Activated naive CD4-positive, alpha-beta T cell treated with anti-CD3 and anti-CD28 coated beads, Interleukin-2, amount 50 U/mL, for 72 hours (primary cell): ENCODE measurements around the gene MICALL1. TPM values are rescaled to one million over a fixed set of nuclear protein-coding genes. Genes with fewer than 3 reads are reported as not detected.

ENCODE experiments used
- ATAC-seq, 2 donors: fragments of 150-1000 bp; cut with Tn5 transposase; 2 replicates each; pipeline ENCODE4 v1.10.0; 2021; ENCODE audit warnings: mild to moderate bottlenecking in 2 of 2, moderate library complexity in 2 of 2
- DNase-seq, 2 donors: peaks; one replicate each; pipeline ENCODE4 v3.0.0; 2021 to 2022; ENCODE audit warnings: low spot score in 2 of 2
- H3K27ac Mint-ChIP-seq, 2 donors: one replicate each; pipeline ENCODE4 v1.8.0; 2022; ENCODE audit warnings: mild to moderate bottlenecking in 2 of 2, mixed read lengths in 2 of 2
- H3K36me3 Mint-ChIP-seq, 2 donors: one replicate each; pipeline ENCODE4 v1.8.0; 2022; ENCODE audit warnings: mixed read lengths in 2 of 2
- H3K9me3 Mint-ChIP-seq, 2 donors: one replicate each; pipeline ENCODE4 v1.8.0; 2022; ENCODE audit warnings: mixed read lengths in 2 of 2
- total RNA-seq, 2 donors: library from RNA; stranded (reverse); gene quantifications; one replicate each; pipeline ENCODE4 v1.2.3, GENCODE V29; 2022

MICALL1 gene, protein sequence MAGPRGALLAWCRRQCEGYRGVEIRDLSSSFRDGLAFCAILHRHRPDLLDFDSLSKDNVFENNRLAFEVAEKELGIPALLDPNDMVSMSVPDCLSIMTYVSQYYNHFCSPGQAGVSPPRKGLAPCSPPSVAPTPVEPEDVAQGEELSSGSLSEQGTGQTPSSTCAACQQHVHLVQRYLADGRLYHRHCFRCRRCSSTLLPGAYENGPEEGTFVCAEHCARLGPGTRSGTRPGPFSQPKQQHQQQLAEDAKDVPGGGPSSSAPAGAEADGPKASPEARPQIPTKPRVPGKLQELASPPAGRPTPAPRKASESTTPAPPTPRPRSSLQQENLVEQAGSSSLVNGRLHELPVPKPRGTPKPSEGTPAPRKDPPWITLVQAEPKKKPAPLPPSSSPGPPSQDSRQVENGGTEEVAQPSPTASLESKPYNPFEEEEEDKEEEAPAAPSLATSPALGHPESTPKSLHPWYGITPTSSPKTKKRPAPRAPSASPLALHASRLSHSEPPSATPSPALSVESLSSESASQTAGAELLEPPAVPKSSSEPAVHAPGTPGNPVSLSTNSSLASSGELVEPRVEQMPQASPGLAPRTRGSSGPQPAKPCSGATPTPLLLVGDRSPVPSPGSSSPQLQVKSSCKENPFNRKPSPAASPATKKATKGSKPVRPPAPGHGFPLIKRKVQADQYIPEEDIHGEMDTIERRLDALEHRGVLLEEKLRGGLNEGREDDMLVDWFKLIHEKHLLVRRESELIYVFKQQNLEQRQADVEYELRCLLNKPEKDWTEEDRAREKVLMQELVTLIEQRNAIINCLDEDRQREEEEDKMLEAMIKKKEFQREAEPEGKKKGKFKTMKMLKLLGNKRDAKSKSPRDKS
- total RNA-seq, result 10 to 100 TPM; 13.9 to 16.5 TPM

- Mint-ChIP-seq H3K27ac (peak within 1 kb of the TSS; percentile 81 to 87), H3K36me3 (no peaks in the 10 kb centered on the region), H3K9me3 (no peaks in the 10 kb centered on the region)
- peak; percentile 65 to 77 for DNase-seq
- peak; percentile 90 to 91 for ATAC-seq
Measured at GRCh38 chr22:37905534-37906363, at the start of gene MICALL1. MICALL1 (plus strand) TSS chr22:37906297; CDS start chr22:37906423, 126 bp downstream.

DNA sequence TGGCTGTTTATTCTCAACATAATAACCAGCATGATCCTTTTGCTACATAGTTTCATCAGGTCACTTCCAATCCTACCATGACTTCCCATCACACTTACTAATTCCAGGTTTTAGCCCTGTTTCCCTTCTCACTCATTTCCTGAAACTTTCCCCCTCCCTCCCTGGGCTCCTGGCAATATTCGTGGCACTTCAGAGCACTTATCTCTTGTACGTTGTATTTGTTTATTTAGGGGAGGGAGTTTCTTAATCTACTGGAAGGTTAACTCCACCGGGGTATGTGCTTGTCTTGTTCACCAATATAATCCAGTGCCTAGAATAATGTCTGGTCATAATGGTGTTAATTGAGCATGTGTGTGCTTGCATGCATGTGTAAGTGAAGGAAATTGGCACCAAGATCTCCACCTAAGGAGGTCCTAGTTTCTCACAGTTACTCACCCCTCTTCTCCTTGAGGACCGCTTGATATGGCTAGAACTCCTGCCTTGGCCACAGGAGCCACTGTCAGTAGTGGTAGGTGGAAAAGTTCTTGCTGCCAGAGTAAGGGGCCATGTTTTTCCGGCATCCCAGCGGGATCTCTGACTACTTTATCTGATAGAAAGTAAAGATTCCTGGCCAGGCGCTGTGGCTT is 45.2 kb upstream of the MICALL1 start:
- DNase-seq, result no peak
- Mint-ChIP-seq H3K27ac (peak overlapping the region; percentile 23 to 75), H3K36me3 (peaks cover 18 to 28% of the 10 kb centered on the region in 2 donors), H3K9me3 (no peaks in the 10 kb centered on the region)
- no peak for ATAC-seq

GRCh38 chr22:37862570-37863325 is 43.3 kb upstream of the MICALL1 start:
- ATAC-seq, result peak in 1 of 2 donors; percentile 35
- peaks cover 18 to 30% of the 10 kb centered on the region in 2 donors for H3K36me3 Mint-ChIP-seq
- peak overlapping the region in 1 of 2 donors; percentile 40 for H3K27ac Mint-ChIP-seq
- no peak for DNase-seq
- no peaks in the 10 kb centered on the region for H3K9me3 Mint-ChIP-seq

- ATAC-seq (no peak), DNase-seq (no peak)
- H3K27ac Mint-ChIP-seq, result peak overlapping the region in 1 of 2 donors; percentile 68
- no peaks in the 10 kb centered on the region for H3K9me3 Mint-ChIP-seq
- H3K36me3 Mint-ChIP-seq, result peaks cover 22 to 27% of the 10 kb centered on the region in 2 donors
Measured at GRCh38 chr22:37865510-37865909, 40.6 kb upstream of the MICALL1 start.

DNA sequence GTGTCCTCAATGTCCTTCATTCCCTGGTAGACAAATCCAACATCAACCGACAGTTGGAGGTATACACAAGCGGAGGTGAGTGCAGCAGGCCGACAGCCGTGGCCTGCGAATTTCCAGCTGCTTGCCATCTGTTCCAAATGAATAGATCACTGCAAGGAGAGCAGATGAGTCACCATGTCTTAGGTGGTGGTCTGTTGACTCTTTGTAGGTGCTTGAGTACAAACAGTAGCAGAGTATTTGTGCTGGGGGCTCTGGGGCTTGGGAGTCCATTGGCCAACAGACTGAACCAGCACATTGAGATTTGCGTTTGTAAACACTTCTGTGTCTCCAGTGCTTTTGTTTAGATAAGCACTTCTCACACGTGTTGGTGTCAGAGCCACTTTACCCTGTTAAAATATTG is 35.8 kb upstream of the MICALL1 start:
- peaks cover 11 to 17% of the 10 kb centered on the region in 2 donors for H3K36me3 Mint-ChIP-seq
- H3K9me3 Mint-ChIP-seq, result no peaks in the 10 kb centered on the region
- peak overlapping the region in 1 of 2 donors; percentile 9 for H3K27ac Mint-ChIP-seq
- DNase-seq (no peak), ATAC-seq (no peak)

DNA sequence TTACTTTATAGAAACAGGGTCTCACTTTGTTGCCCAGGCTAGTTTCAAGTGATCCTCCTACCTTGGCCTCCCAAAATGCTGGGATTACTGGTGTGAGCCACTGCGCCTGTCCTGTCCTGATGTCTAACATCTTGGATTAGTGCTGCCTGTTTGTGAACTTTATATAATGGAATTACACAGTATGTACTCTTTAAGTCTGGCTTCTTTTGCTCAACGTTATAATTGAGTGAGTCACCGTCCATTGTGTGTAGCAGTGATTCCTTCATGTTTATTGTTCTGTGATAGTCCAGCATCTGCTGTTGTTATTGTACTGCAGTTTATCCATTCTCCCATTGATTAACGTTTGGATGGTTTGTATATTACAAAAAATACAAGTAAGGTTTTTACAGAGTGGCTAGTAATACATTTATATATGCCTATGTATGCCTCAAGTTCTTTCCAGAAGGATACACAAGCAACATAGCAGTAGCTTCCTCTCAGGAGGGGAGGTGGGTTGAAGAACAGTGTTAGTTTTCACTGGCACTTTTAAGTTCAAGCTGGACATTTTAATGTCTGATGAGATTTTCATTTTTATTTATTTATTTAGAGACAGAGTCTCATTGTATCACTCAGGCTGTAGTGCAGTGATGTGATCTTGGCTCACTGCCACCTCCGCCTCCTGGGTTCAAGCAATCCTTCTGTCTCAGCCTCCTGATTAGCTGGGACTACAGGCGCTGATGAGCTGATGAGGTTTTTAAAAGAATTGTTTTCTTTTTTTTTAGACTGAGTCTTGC is 25.2 kb upstream of the MICALL1 start:
- Mint-ChIP-seq H3K36me3 (peaks cover 2 to 9% of the 10 kb centered on the region in 2 donors), H3K9me3 (no peaks in the 10 kb centered on the region), H3K27ac (peak overlapping the region in 1 of 2 donors; percentile 53)
- ATAC-seq (no peak), DNase-seq (no peak)

DNA sequence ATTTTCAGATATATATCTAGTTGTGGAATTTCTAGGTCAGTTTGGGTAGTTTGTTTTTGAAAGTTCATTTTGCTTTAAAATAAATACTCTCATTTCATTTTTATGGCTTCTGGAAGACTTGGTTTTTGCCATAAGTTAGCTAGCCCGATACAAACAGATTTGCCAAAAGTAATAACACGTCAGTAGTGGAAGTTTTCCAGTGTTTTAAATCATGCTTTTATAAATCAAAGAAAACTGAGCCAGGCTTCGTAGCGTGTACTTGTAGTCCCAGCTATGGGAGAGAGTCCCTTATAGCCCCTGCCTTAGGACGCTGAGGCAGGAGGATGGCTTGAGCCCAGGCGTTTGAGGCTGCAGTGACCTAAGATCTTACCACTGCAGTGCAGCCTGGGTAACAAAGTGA is 21.7 kb upstream of the MICALL1 start:
- peaks cover 12 to 13% of the 10 kb centered on the region in 2 donors for H3K36me3 Mint-ChIP-seq
- no peaks in the 10 kb centered on the region for H3K9me3 Mint-ChIP-seq

GRCh38 chr22:37887584-37888378 is 18.3 kb upstream of the MICALL1 start:
- H3K36me3 Mint-ChIP-seq, result peaks cover 12 to 13% of the 10 kb centered on the region in 2 donors
- peak overlapping the region; percentile 9 to 52 for H3K27ac Mint-ChIP-seq
- ATAC-seq, result no peak
- H3K9me3 Mint-ChIP-seq, result no peaks in the 10 kb centered on the region
- DNase-seq, result no peak

More for the DNA sequence above, 21.7 kb upstream of the MICALL1 start:
- DNase-seq (no peak), ATAC-seq (no peak)
- H3K27ac Mint-ChIP-seq, result peak overlapping the region; percentile 9 to 32

- H3K9me3 Mint-ChIP-seq, result no peaks in the 10 kb centered on the region
- peak overlapping the region in 1 of 2 donors; percentile 41 for H3K27ac Mint-ChIP-seq
- H3K36me3 Mint-ChIP-seq, result peaks cover 13 to 16% of the 10 kb centered on the region in 2 donors
- DNase-seq, result no peak
- ATAC-seq, result no peak
Measured at GRCh38 chr22:37891926-37892325, 14.2 kb upstream of the MICALL1 start.

DNA sequence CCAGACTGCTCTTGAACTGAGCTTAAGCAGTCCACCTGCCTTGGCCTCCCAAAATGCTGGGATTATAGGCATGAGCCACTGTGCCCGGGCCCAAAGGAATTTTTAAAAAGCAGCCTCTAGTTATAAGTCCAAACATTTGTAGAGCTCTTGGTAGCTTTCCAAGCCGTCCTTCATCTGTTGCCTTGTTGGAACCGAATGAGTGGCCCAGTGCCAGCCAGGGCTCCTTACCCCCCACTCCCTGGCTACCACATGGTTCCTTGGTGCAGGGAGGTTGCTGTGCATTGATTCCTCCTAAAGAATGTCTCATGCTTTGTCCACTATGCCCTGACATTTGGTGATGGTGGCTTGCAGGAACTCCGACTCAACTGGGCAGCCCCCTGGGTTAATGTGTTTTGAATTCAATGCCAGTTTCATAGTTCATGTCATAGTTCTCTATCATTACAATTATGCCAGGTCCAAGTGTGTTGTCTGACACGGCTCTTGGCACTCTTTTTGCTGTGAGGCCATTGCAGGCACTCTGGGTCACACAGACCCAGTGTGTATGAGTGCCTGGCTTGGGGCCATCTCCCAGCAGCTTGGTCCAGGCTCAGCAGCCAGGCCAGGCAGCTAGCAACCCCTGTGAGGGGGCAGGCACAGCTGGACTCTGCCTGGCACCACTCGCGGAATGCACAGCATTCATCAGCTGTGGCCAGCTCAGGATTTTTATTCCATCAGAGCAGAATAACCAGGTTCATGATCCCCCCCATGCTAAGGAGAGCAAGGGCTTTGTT is 13.3 kb upstream of the MICALL1 start:
- ATAC-seq, result no peak
- peaks cover 10 to 13% of the 10 kb centered on the region in 2 donors for H3K36me3 Mint-ChIP-seq
- no peaks in the 10 kb centered on the region for H3K9me3 Mint-ChIP-seq
- no peak for DNase-seq
- H3K27ac Mint-ChIP-seq, result peak overlapping the region in 1 of 2 donors; percentile 93

GRCh38 chr22:37893583-37893983 is 12.5 kb upstream of the MICALL1 start:
- H3K36me3 Mint-ChIP-seq, result peaks cover 2 to 5% of the 10 kb centered on the region in 2 donors

DNA sequence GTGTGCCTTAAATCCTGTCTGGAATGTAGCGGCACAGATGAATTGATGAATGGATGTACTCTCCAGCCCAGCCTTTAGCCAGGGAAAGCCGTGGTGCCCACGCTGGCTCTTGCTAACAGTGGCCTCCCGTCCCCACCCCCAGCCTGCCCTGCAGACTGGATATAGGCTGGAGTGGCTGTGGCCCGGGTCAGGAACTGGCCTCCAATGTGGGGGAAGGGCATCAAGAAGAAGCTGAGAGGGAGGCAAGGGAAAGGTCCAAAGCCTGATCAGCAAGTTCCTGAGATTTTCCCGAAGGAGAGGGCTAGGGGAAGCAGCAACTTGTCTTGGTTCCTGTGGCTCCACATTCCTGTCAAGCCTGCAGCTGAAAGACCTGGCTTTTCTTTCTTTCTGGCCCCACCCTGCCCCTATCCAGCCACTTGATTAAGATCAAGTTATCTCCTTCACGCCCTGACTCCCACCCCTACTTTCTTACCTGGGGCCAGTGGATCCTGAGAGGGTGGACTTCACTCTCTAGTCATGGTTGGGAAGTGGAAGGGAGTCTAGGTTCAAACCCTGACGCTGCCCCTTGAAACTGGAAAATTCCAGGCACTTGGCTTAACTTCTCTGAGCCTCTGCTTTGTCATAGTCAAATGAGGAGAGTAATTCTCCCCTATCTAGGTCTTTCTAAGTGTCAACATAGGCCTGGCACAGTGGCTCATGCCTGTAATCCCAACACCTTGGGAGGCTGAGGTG is 11.0 kb upstream of the MICALL1 start:
- ATAC-seq (no peak), DNase-seq (no peak)
- Mint-ChIP-seq H3K36me3 (peaks cover 0 to 4% of the 10 kb centered on the region in 2 donors), H3K9me3 (no peaks in the 10 kb centered on the region), H3K27ac (peak overlapping the region; percentile 72 to 93)

More at GRCh38 chr22:37893583-37893983, 12.5 kb upstream of the MICALL1 start:
- no peak for DNase-seq
- Mint-ChIP-seq H3K27ac (peak overlapping the region; percentile 62 to 93), H3K9me3 (no peaks in the 10 kb centered on the region)
- no peak for ATAC-seq

GRCh38 chr22:37896181-37896592 is 9.9 kb upstream of the MICALL1 start:
- ATAC-seq (peak; percentile 89 to 94), DNase-seq (peak in 1 of 2 donors; percentile 40)
- Mint-ChIP-seq H3K36me3 (peaks cover 0 to 4% of the 10 kb centered on the region in 2 donors), H3K9me3 (no peaks in the 10 kb centered on the region), H3K27ac (peak overlapping the region; percentile 88 to 93)
